H54 (cell line): Measurements from ENCODE around the gene XPO1.
"Not testable (repeated sequence)": the region's sequence is repeated elsewhere in the genome, so short reads cannot be mapped to it uniquely, and the experiment has no call there.

Experiments
- DNase-seq: peaks from one replicate; pipeline ENCODE4 v3.0.0; 2011; ENCODE audit warnings: low spot score, mixed read lengths; ENCODE audit not compliant: insufficient read length
- FAIRE-seq: peaks from 3 replicates; lab custom pipeline; 2011; peaks lifted over from hg19 to GRCh38; lab: Jason Lieb, UNC
- POLR2A ChIP-seq: IDR thresholded peaks from 2 replicates; pipeline ENCODE4 v1.6.1; 2011; ENCODE audit warnings: low read depth, mild to moderate bottlenecking, low read length

Gene XPO1

DNA sequence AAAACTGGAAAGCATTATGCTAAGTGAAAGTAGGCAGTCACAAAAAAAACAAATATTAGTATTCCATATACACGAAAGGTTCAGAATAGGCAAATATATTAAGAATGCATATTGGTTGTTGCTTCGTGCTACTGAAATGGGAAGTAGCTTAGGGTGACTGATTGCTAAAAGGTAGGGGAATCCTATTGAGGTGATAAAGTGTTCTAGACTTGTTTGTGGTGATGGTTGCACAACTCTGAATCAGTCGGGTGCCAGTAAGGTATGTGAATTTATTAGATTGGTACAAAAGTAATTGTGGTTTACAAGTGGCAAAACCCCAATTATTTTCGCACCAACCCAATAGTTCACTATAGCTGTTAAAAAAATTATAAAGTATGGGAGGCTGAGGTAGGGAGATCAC is 88.0 kb downstream of the XPO1 start:
- TF ChIP-seq POLR2A, result no peak
- no peak for DNase-seq
- no peak for FAIRE-seq

DNA sequence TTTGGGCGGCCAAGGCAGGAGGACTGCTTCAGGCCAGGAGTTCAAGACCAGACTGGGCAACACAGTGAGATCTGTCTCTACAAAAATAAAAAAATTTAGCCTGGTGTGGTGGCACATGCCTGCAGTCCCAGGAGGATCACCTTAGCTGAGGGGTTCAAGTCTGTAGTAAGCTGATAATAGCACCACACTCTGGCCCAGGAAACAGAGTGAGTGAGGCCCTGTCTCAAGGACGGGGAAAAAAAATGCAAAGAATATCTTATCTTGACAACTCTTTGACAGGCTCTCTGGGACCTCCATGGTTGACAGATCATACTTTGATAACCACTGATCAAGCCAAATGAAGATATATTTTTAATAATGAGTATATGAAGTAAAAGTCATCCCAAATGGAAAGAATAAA is 89.9 kb downstream of the XPO1 start:
- DNase-seq (no peak), FAIRE-seq (no peak)
- TF ChIP-seq POLR2A, result no peak

DNA sequence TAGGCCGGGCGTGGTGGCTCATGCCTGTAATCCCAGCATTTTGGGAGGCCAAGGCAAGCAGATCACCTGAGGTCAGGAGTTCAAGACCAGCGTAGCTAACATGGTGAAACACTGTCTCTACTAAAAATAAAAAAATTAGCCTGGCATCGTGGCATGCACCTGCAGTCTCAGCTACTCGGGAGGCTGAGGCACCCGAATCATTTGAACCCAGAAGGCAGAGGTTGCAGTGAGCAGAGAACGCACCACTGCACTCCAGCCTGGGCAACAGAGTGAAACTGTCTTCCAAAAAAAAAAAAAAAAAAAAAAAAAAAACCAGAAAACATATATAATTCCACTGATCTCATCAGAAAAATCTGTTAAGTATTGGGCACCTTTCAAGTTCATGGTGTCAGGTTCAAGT is 91.2 kb downstream of the XPO1 start:
- not testable (repeated sequence) for FAIRE-seq, DNase-seq

DNA sequence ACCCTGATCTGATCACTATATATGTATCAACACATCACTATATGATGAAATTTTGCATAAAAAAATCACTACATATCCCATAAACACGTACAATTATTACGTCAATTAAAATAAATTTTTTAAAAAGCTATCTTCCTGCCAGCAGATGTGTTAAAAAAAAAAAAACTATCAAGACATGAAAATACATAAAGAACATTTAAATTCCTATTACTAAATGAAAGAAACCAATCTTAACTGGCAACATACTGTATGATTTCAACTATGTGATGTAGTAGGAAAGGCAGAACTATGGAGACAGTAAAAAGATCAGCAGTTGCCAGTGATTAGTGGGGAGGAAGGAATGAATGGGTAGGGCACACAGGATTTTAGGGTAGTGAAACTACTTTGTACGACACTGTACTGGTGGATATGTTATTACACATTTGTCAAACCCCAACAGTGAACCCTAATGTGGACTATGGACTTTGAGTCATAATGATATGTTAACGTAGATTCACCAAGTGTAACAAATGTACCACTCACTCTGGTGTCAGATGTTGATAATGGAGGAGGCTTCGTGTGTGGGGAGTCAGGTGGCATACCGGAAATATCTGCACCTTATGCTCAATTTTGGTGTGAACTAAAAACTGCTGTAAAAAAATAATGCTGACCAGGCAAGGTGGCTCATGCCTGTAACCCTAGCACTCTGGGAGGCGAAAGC is 94.7 kb downstream of the XPO1 start:
- no peak for FAIRE-seq
- no peak for DNase-seq
- TF ChIP-seq POLR2A, result no peak

DNA sequence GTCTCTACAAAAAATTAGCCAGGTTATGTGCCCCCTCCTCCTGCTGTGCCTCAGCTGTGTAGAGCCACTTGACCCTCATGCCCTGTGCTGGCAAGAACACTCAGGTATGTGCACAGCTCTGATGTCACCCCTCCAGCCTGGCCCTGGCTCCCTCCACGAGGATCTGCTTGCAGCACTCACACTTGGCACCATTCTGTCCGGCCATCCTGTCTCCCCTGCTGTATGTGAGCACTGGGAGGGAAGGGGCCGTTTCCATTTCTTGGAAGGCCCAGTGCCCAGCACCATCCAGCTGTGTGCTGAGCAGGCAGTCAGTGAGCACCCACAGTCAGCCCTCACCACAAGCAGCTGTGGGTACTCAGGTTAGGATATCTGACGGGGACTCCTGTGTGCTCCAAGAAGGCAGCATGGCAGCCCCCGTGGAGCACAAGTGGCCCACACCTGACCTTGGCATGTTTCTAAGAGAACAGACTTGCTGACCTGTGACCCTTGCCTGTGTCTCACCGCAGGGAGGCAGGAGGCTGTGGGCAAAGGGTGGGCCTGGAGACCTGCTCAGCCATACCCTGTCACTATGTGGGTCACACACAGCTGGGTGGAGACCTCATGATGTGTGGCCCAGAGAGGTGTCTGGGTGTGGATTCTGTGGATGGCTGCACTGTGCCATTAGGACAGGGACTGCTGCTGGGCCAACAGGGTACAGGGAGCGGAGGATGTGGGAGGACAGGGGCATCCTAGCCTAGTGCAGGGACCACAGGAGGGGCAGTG is 98.7 kb downstream of the XPO1 start:
- TF ChIP-seq POLR2A, result no peak
- DNase-seq (no peak), FAIRE-seq (no peak)

DNA sequence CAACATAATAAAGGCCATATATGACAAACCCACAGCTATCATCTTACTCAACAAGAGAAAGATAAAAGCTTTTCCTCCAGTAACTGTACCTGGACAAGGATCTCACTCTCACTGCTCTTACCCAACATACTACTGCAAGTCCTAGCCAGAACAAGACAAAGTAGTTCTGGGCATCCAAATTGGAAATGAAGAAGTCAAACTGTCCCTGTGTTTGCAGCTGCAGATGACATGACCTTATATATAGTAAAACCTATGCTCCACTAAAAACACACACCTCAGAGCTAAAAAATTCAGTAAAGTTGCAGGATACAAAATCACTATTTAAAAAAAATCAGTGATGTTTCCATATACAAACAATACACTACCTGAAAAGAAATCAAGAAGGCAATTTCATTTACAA is 99.5 kb downstream of the XPO1 start:
- no peak for TF ChIP-seq POLR2A
- DNase-seq, result no peak
- no peak for FAIRE-seq

DNA sequence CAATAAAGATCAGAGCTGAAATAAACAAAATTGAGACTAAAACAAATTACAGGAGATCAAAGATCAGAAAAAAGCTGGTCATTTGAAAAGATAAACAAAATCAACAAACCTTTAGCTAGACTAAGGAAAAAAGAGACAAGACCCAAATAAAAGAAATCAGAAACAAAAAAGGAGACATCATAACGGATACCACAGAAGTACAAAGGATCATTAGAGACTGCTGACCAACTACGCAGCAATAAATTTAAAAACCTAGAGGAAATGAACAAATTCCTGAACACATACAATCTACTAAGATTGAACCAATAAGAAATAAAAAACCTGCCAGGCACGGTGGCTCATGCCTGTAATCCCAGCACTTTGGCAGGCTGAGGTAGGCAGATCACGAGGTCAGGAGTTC is 101.0 kb downstream of the XPO1 start:
- no peak for FAIRE-seq
- no peak for DNase-seq
- no peak for TF ChIP-seq POLR2A

DNA sequence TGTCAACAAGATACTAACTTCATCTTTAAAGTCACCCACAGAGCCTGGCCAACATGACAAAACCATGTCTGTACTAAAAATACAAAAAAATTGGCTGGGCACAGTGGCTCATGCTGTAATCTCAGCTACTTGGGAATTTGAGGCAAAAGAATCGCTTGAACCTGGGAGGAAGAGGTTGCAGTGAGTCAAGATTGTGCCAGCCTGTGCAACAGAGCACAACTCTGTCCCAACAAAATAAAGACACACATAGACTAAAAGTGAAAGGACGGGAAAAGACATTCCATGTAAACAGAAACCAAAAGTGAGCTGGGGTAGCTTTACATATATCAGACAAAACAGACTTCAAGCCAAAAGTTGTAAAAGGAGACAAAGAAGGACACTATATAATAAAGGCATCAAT is 102.1 kb downstream of the XPO1 start:
- no peak for DNase-seq
- no peak for TF ChIP-seq POLR2A
- FAIRE-seq, result no peak

DNA sequence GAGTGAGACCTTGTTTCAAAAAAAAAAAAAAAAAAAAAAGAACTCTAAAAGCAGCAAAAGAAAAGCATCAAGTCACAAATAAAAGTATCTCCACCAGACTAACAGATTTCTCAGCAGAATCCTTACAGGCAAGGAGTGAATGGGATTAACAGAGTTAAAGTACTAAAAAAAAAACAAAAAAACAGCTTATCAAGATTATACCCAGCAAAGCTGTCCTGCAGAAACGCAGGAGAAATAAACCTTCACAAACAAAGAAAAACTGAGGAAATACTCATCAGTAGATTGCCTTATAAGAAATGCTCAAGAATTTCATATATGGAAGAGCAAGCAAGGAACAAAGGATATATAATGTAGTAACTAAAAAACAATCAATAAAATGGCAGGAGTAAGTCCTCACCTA is 102.9 kb downstream of the XPO1 start:
- no peak for DNase-seq
- no peak for FAIRE-seq
- TF ChIP-seq POLR2A, result no peak

DNA sequence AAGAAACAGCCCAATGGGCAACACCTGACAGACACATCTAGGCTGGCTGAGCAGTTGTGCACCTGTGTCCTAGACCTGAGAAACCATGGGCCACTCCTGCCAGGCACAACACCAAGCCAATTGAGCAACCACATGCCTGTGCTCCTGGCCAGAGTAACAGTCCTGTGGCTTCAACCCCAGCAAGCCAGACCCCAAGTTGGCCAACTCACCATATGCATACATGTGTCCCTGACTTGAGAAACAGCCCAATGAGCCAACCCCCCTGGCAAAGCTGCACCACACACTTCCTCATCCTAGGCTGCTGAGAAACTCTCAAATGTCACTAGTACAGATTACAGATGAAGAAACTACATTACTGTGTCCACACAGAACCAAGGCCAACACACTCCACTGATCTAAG is 103.8 kb downstream of the XPO1 start:
- FAIRE-seq, result no peak
- DNase-seq, result no peak
- TF ChIP-seq POLR2A, result no peak

DNA sequence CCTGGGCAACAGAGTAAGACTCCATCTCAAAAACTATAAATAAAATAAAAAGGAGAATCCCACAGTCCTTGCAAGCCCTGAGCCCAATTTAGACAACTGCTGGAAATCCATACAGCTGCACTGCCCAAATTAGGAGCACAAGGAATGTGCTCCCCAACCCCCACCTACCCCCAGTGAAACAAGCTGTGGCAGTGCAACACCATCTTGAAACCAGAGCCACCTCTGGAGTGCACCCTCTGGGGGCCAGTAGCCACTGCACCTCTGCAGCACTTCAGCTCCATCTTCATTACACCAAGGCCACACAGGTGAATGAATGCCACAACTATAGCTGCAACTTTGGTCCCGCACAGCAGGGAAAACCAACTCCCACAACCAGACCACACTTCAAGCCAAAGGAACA is 104.5 kb downstream of the XPO1 start:
- no peak for TF ChIP-seq POLR2A
- DNase-seq (no peak), FAIRE-seq (no peak)

DNA sequence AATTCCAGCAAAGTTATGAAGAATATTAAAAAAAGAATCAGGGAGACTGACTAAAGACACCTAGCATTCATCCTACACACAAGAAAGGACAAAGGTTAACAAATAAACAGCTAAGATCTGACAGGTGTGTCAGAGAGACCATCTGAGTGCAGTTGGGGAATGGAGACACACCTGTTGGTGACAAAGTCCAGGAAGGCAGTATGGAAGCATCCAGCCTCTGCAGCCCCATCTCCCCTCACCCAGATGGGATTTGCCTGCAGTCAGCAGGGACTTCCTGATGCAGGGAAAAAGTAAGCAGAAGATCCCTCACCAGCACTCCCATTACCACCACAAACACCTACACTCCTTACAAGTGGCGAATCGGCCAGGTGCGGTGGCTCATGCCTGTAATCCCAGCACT is 105.2 kb downstream of the XPO1 start:
- FAIRE-seq, result no peak
- DNase-seq, result no peak
- TF ChIP-seq POLR2A, result no peak

DNA sequence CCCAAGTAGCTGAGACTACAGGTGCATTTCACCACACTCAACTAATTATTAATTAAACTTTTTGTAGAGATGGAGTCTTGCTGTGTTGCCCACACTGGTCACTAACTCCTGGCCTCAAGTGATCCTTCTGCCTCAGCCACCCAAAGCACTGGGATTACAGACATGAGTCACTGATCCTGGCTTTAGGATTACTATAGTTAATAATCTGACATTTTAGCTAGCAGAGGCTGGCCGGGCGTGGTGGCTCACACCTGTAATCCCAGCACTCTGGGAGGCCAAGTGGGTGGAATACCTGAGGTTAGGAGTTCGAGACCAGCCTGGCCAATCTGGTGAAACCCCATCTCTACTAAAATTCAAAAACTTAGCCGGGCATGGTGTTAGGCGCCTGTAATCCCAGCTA is 106.8 kb downstream of the XPO1 start:
- no peak for FAIRE-seq
- no peak for TF ChIP-seq POLR2A

More for the DNA sequence above, 106.8 kb downstream of the XPO1 start:
- no peak for DNase-seq
